ENCODE results near the gene BAIAP2.
A peak's percentile ranks its signal among the peaks of the same experiment; 100 is the strongest.

BAIAP2 gene

GRCh38 chr17:81138500-81138899 lies 103.5 kb downstream of the BAIAP2 start:
- no peak for TF ChIP-seq ZFX (IDR thresholded peaks at IDR 0.05)
- TF ChIP-seq CTCF (conservative IDR thresholded peaks at IDR 0.05) = no peak
- no peak overlapping the region for H3K27ac ChIP-seq

- TF ChIP-seq CTCF (conservative IDR thresholded peaks at IDR 0.05) (no peak), ZFX (IDR thresholded peaks at IDR 0.05) (no peak)
- no peak overlapping the region for H3K27ac ChIP-seq
Measured at GRCh38 chr17:81139428-81139827, 104.5 kb downstream of the BAIAP2 start.

DNA sequence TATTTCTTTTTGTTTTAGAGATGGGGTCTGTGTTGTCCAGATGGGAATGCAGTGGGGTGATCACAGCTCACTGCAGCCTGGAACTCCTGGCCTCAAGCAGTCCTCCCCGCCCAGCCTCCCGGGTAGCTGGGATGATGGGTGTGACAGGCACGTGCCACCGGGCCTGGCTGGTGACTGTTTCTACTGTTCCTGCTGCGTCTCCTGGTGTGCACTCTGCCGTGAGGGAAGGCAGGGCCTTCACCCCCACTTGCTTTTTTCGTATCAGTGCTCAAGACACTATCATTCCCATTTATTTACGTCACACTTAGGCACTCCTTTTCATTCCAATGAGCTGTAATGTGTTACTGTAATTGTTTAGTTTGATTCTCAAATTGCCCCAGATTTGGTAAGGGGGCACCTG lies 105.1 kb downstream of the BAIAP2 start:
- no peak overlapping the region for H3K27ac ChIP-seq
- TF ChIP-seq ZFX (IDR thresholded peaks at IDR 0.05) (no peak), CTCF (conservative IDR thresholded peaks at IDR 0.05) (no peak)

DNA sequence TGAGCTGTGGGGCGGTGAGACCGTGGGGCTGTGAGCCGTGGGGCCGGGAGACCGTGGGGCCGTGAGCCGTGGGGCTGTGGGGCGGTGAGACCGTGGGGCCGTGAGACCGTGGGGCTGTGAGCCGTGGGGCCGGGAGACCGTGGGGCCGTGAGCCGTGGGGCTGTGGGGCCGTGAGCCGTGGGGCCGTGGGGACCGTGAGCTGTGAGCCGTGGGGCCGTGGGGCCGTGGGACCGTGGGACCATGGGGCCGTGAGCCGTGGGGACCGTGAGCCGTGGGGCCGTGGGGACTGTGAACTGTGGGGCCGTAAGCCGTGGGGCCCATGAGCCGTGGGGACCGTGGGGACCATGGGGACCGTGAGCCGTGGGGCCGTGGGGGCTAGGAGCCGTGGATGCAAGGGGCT lies 105.7 kb downstream of the BAIAP2 start:
- H3K27ac ChIP-seq = no peak overlapping the region
- no peak for TF ChIP-seq CTCF (conservative IDR thresholded peaks at IDR 0.05)

DNA sequence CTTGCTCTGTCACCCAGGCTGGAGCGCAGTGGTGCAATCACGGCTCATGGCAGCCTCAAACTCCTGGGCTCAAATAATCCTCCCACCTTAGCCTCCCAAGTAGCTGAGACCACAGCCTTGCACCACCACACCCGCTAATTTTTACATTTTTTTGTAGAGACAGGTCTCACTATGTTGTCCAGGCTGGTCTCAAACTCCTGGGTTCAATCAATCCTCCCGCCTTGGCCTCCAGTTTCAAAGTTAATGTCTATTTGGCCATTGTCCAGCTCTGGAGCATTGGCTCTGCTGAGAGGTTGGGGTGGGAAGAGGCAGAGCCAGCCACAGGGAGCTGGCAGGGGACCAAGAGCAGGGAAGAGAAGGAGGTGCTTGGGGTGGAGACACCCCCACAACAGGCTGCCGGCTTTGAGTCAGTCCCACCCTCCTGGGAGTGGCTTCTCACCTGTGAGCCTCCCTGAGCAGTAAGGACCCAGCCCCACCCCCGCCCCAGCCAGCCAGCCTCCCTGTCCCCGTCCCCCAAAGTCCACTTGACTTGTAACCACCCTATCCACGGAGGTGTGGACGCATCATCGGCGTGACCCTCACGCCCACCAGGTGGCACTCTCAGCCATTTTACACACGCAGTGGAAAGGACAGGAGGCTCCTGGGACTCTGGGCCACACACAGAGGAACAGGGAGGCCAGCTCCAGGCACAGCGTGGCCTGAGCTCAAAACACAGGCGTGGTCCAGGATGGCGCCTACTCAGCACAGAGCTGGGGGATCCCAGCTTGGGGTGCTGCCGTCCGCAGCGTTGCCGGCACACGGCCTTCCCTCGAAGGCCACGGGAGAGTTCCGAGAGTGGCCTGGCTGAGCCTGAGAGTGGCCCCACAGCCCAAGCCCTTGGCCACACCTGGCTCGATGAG lies 107.6 kb downstream of the BAIAP2 start:
- no peak overlapping the region for H3K27ac ChIP-seq
- TF ChIP-seq CTCF (conservative IDR thresholded peaks at IDR 0.05) (peak; percentile 87), ZFX (IDR thresholded peaks at IDR 0.05) (no peak)

DNA sequence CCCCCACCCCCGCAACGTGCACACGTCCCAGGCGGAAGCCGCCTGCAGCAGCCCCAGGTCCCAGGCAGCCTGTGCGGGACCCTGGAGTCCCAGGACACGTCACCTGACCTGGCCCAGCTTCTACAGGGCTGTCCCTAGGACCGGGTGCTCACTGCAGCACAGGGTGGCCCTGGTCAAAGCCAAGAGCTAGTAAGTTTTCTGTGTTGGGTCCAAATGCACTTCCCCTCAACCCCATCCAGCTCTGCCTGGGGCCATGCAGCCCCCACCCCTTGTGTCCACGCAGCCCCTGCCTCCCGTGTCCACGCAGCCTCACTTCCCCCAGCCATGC lies 108.2 kb downstream of the BAIAP2 start:
- no peak overlapping the region for H3K27ac ChIP-seq

More for the DNA sequence above, 108.2 kb downstream of the BAIAP2 start:
- TF ChIP-seq CTCF (conservative IDR thresholded peaks at IDR 0.05) (no peak), ZFX (IDR thresholded peaks at IDR 0.05) (no peak)

Measured in C4-2B (cell line).